Measurements from ENCODE around the gene SERHL2.
A peak's percentile ranks its signal among the peaks of the same experiment; 100 is the strongest.
"Not testable (repeated sequence)": the region's sequence is repeated elsewhere in the genome, so short reads cannot be mapped to it uniquely, and the experiment has no call there.

SERHL2 gene

DNA sequence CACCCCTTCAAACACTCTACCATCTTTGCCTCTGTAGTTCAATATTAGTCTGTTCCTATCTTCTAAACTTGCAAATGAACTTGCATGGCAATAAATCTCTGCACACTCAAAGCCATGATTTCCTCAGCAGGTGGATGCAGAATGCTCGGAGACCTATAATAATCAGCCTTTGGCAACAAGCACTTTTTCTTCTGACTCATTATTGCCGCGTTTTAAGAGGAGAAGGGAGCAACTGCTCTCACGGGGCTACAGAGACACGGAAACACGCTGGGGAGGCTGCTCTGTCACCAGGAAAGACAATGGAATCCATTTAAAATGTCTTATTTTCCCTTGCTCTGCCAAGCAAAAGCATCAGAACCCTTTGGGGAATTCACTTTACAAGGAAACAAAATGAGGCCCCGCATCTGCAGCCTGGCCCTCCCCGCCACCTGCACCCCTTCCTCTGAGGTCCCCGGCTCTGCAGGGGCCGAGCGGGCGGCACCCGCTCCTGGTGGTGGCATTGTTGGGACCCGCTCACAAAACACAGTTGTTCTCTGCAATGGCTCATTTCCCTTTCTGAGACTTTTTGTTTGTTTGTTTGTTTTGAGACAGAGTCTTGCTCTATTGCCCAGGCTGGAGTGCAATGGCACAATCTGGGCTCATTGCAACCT, 18.5 kb upstream of the SERHL2 start:
- DNase-seq = not testable (repeated sequence)

DNA sequence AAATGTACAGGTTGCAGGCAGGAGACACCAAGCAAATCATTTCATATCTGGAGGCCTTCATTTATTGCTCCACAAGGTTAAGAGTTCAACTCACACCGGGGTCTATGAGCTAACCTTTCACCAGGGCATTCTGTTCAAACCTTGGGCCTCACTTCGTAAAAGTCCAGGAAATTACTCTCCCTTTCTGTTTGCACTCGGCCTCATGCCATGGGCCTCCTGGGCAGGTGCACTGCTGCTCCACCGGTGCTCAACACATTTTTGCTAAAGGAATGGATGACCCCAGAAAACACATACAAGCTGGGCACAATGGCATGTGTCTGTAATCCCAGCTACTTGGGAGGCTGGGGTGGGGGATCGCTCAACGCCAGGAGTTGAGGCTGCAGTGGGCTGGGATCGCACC, 17.6 kb upstream of the SERHL2 start:
- DNase-seq = no peak

DNA sequence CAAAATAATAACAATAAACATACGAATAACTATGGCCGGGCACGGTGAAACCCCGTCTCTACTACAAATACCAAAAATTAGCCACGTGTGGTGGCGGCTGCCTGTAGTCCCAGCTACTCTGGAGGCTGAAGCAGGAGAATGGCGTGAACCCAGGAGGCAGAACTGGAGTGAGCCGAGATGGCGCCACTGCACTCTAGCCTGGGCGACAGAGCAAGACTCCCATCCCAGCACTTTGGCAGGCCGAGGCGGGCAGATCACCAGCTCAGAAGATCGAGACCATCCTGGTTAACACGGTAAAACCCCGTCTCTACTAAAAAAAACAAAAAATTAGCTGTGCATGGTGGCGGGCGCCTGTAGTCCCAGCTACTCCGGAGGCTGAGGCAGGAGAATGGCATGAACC, 17.1 kb upstream of the SERHL2 start:
- not testable (repeated sequence) for DNase-seq

DNA sequence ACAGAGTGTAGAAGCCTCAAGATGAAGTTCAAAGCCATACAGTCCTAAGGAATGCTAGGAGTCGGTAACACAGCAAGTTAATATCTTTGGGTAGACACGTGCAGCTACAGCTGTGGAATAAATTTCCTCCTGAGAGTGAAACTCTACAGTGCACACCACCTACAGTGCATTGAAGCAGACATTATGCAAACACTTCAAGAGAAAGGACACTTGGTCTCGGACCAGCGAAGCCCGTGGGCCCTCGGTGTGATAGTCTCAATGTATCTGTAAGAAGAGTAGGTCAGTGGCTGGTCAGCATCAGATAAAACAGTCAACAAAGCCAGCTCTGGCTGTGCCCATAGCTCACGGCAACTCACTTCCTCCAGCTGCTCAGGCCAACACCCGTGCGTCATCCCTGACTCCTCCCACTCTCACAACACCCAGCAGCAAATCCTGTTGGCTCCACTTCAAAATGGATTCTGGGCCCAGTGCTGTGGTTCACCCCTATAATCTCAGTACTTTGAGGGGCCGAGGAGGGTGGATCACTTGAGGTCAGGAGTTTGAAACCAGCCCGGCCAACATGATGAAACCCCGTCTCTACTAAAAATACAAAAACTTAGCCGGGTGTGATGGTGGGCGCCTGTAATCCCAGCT, 16.4 kb upstream of the SERHL2 start:
- DNase-seq = not testable (repeated sequence)

DNA sequence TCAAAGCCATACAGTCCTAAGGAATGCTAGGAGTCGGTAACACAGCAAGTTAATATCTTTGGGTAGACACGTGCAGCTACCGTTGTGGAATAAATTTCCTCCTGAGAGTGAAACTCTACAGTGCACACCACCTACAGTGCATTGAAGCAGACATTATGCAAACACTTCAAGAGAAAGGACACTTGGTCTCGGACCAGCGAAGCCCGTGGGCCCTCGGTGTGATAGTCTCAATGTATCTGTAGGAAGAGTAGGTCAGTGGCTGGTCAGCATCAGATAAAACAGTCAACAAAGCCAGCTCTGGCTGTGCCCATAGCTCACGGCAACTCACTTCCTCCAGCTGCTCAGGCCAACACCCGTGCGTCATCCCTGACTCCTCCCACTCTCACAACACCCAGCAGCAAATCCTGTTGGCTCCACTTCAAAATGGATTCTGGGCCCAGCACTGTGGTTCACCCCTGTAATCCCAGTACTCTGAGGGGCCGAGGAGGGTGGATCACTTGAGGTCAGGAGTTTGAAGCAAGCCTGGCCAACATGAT, 14.5 kb upstream of the SERHL2 start:
- not testable (repeated sequence) for DNase-seq

DNA sequence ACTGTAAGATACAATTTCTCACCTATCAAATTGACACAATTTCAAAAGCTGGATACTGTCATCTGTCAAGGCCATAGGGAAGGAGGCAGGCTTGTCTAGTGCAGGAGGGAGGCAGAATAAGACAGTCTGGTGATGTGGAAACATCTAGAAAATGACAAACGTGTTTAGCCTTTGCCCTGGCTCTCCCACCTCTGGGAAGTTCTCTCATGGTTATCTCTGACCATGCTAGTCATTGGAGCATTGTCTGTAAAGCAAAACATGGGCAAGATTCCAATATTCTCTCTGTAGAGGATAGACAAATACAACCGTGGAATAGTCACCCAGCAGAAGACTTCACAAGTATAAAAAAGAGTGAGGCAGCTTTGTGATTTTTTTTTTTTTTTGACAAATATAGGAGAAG, 9.1 kb upstream of the SERHL2 start:
- DNase-seq = peak; percentile 18

DNA sequence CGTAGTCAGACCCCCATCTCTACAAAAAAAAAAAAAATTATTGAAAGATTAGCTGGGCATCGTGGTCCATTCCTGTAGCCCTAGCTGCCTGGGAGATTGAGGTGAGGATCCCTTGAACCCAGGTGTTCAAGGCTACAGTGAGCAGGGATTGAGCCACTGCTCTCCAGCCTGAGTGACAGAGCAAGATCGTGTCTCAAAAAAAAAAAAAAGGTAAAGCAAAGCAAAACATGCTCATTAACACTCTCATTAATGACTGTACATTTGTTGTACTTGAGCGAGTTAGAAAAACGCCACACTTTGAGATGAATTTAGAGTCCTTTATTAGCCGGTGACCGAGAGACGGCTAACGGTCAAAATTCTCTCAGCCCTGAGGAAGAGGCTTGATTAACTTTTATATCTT, 6.2 kb upstream of the SERHL2 start:
- no peak for DNase-seq

DNA sequence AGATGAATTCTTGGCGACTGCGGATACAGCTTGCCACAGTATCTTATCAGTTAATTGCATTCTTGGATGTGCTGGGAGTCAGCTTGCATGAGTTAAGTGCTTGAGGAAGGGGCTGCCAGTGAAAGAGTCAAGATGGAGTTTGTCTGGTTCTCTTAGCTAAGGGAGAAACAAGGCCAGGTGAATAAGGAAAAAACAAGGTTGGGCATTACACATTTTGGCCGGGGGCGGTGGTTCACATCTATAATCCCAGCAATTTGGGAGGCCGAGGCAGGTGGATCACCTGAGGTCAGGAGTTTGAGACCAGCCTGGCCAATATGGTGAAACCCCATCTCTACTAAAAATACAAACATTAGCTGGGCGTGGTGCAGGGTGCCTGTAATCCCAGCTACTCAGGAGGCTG, 5.6 kb upstream of the SERHL2 start:
- DNase-seq = not testable (repeated sequence)

GRCh38 chr22:42548597-42549330, 5.0 kb upstream of the SERHL2 start:
- DNase-seq = no peak

GRCh38 chr22:42549331-42550060, 4.3 kb upstream of the SERHL2 start:
- DNase-seq = no peak

DNA sequence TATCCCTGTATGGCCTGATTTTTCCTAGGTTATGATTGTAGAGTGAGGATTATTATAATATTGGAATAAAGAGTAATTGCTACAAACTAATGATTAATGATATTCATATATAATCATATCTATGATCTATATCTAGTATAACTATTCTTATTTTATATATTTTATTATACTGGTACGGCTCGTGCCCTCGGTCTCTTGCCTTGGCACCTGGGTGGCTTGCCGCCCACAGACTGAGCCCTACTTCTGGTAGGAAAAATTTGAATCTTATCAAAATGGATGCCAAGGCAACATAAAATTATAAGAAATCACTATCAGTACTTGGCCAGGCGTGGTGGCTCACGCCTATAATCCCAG, 1.5 kb upstream of the SERHL2 start:
- DNase-seq = not testable (repeated sequence)

DNA sequence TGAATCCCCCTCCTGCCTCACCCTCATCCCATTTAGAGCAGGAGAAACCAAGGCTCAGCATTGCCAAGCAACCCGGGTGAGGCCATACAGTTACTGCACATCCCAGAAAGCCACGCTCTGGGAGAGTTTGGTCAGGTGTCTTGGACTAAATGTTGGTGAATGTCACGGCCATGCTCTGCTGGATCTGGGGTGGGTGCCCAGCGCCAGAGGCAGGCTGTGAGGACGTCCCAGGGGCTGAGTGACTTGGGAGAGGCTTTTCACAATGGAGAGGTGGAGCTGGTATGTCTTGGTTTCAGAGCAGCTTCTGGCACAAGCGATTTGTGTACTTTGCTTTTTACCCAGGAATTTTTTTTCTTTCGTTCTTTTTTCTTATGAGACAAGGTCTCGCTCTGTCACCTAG, 6.6 kb downstream of the SERHL2 start:
- no peak for DNase-seq

DNA sequence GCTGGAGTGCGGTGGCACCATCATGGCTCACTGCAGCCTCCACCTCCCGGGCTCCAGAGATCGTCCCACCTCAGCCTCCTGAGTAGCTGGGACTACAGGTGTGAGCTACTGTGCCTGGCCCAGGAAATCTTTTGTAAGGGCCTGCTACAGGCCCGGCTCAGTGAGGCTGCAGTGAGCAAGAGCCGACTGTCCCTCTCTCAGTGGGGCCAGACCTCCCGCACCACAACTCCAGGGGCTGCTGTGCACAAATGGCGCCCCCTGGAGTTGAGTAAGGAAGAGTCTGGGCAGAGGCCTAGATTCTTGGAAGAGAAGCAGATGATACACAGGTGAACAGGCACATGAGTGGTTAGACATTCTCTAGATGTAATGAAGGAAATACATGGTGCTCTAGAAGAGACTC, 7.0 kb downstream of the SERHL2 start:
- peak; percentile 20 for DNase-seq

- DNase-seq = no peak
Measured at GRCh38 chr22:42561856-42562255, 8.1 kb downstream of the SERHL2 start.

DNA sequence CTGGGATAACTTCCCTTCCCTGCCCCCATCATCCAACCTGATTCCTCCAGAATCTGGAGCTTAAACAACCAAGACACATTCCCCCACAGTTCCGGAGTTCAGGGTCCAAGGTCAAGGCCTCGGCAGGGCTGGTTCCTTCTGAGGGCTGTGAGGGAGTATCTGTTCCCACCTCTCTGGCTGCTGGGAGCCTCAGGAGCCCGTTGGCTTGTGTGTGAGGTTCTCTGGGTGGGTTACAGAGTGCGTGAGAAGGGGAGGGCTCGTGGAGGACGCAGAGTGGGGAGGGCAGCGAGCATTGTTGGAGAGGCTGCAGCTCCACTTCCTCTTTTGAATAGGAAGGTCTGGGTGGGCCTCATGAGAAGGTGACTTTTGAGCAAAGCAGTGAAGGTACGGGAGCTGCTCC, 8.5 kb downstream of the SERHL2 start:
- DNase-seq = no peak

DNA sequence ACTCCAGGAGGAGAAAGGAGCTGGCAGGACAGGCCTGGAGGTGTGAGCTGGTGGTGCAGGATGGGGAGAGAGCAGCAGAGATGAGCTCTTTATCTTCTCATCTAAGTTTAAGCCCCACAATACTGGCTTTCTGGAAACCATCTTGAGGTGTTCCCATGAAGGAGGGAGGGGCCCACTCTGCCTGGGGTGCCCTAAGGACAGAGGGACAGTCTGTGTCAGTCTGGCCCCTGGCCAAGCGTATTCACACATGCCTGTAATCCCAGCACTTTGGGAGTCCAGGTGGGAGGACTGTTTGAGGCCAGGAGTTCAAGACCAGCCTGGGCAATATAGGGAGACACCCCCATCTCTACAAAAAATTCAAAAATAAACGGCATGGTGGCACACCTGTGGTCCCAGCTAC, 8.9 kb downstream of the SERHL2 start:
- DNase-seq = no peak

GRCh38 chr22:42563943-42564342, 10.2 kb downstream of the SERHL2 start:
- not testable (repeated sequence) for DNase-seq

DNA sequence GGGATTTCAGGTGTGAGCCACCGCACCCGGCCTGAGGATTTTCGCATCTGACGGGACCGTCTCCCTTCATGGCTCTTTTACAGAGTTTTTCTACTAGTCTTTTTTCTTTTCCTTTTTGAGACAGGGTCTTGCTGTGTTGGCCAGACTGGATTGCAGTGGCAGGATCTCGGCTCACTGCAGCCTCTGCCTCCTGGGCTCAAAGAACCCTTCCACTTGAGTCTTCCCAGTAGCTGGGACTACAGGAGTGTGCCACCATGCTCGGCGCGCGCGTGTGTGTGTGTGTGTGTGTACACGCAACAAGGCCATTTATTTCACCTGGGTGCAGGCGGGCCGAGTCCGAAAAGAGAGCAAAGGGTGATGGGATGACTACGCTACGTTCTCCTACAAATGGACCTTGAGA, 10.9 kb downstream of the SERHL2 start:
- no peak for DNase-seq

- DNase-seq = no peak
Measured at GRCh38 chr22:42565956-42566355, 12.2 kb downstream of the SERHL2 start.

- not testable (repeated sequence) for DNase-seq
Measured at GRCh38 chr22:42567950-42568349, 14.2 kb downstream of the SERHL2 start.

- DNase-seq = not testable (repeated sequence)
Measured at GRCh38 chr22:42570580-42570979, 16.8 kb downstream of the SERHL2 start.

DNA sequence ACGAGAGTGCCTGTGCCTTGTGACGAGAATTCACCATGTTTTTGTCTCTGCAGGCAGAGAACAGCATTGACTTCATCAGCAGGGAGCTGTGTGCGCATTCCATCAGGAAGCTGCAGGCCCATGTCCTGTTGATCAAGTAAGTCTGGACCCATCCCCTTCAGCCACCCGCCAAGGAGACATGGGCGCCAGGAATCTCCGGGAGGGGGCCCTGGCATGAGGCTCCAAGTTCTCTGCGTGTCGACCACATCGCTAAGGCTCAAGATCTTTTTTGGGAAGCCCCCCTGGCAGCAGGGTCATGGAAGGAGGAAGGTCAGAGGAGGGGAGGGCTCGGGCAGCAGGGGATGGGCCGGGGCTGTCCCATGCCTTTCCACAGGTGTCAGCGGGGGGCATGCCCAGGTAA, 17.3 kb downstream of the SERHL2 start:
- not testable (repeated sequence) for DNase-seq

GRCh38 chr22:42574046-42574445, 20.3 kb downstream of the SERHL2 start:
- DNase-seq = not testable (repeated sequence)
